ENCODE measurements around the gene BANP.
"Not testable (repeated sequence)": the region's sequence is repeated elsewhere in the genome, so short reads cannot be mapped to it uniquely, and the experiment has no call there.

BANP gene

GRCh38 chr16:88066680-88067529 lies 115.7 kb downstream of the BANP start:
- DNase-seq (ENCODE audit: low read depth in 2 of 2): no peak

- DNase-seq (ENCODE audit: low read depth in 2 of 2): no peak
Measured at GRCh38 chr16:88067530-88068411, 116.5 kb downstream of the BANP start.

GRCh38 chr16:88068476-88069396 lies 117.5 kb downstream of the BANP start:
- no peak for DNase-seq (ENCODE audit: low read depth in 2 of 2)

- DNase-seq (ENCODE audit: low read depth in 2 of 2): no peak
Measured at GRCh38 chr16:88069397-88070168, 118.3 kb downstream of the BANP start.

GRCh38 chr16:88070341-88070740 lies 119.1 kb downstream of the BANP start:
- no peak for DNase-seq (ENCODE audit: low read depth in 2 of 2)

- DNase-seq (ENCODE audit: low read depth in 2 of 2): no peak
Measured at GRCh38 chr16:88070989-88071625, 119.9 kb downstream of the BANP start.

GRCh38 chr16:88071908-88072307 lies 120.7 kb downstream of the BANP start:
- DNase-seq (ENCODE audit: low read depth in 2 of 2): no peak

GRCh38 chr16:88072571-88073001 lies 121.4 kb downstream of the BANP start:
- DNase-seq (ENCODE audit: low read depth in 2 of 2): no peak

- DNase-seq (ENCODE audit: low read depth in 2 of 2): no peak
Measured at GRCh38 chr16:88073201-88073721, 122.0 kb downstream of the BANP start.

- no peak for DNase-seq (ENCODE audit: low read depth in 2 of 2)
Measured at GRCh38 chr16:88074041-88074440, 122.8 kb downstream of the BANP start.

- no peak for DNase-seq (ENCODE audit: low read depth in 2 of 2)
Measured at GRCh38 chr16:88076211-88076931, 125.1 kb downstream of the BANP start.

GRCh38 chr16:88076932-88077320 lies 125.7 kb downstream of the BANP start:
- DNase-seq (ENCODE audit: low read depth in 2 of 2): not testable (repeated sequence)

- no peak for DNase-seq (ENCODE audit: low read depth in 2 of 2)
Measured at GRCh38 chr16:88077328-88078108, 126.3 kb downstream of the BANP start.

GRCh38 chr16:88078111-88078775 lies 127.0 kb downstream of the BANP start:
- no peak for DNase-seq (ENCODE audit: low read depth in 2 of 2)

GRCh38 chr16:88083582-88083981 lies 132.3 kb downstream of the BANP start:
- no peak for DNase-seq (ENCODE audit: low read depth in 2 of 2)

GRCh38 chr16:88084881-88085280 lies 133.6 kb downstream of the BANP start:
- DNase-seq (ENCODE audit: low read depth in 2 of 2): no peak

GRCh38 chr16:88086571-88087516 lies 135.6 kb downstream of the BANP start:
- no peak for DNase-seq (ENCODE audit: low read depth in 2 of 2)
